Ovary (tissue), 9 donors: Measurements from ENCODE around the gene FLOT1. TPM values are rescaled to one million over a fixed set of nuclear protein-coding genes. Genes with fewer than 3 reads are reported as not detected.

ENCODE experiments used
- DNase-seq, 5 donors: peaks; one replicate each; pipeline ENCODE4 v3.0.0-alpha.2; 2019 to 2020
- H3K27ac ChIP-seq, 2 donors: fragments of 200-600 bp; one replicate each; pipeline versions ENCODE4 v1.5.1 to v1.8.0; 2019 to 2022
- H3K27me3 ChIP-seq: fragments of 200-600 bp; one replicate; pipeline ENCODE4 v1.8.0; 2022
- H3K36me3 ChIP-seq: fragments of 200-600 bp; sonication (generic); one replicate; pipeline ENCODE4 v1.5.1; 2019
- H3K4me1 ChIP-seq: one replicate; pipeline ENCODE4 v1.8.1; 2013; ENCODE audit warnings: mild to moderate bottlenecking, moderate library complexity; ENCODE audit not compliant: insufficient read depth
- H3K4me3 ChIP-seq: fragments of 200-600 bp; sonication (generic); one replicate; pipeline ENCODE4 v1.5.1; 2017
- H3K9me3 ChIP-seq, 2 donors: fragments of 200-600 bp in 1 of 2; sonication (generic) in 1 of 2; one replicate each; pipeline versions ENCODE4 v1.5.1 to v1.8.1; 2013 to 2019; ENCODE audit warnings: mild to moderate bottlenecking in 1 of 2, moderate library complexity in 1 of 2
- CTCF ChIP-seq, 3 donors: fragments of 450-650 bp in 2 of 3; fragments of 200-600 bp in 1 of 3; IDR thresholded peaks; one replicate each; pipeline versions ENCODE4 v1.5.1 to v1.8.0; 2016 to 2022; ENCODE audit warnings: antibody characterized with exemption in 3 of 3, mild to moderate bottlenecking in 1 of 3
- EP300 ChIP-seq: sonication (generic); formaldehyde crosslinking; IDR thresholded peaks from one replicate; pipeline ENCODE4 v1.6.1; 2017; ENCODE audit warnings: antibody characterized with exemption
- POLR2A ChIP-seq: fragments of 450-650 bp; IDR thresholded peaks from one replicate; pipeline ENCODE4 v1.6.1; 2017; ENCODE audit warnings: antibody characterized with exemption, mild to moderate bottlenecking, moderate library complexity
- WGBS, 3 donors: extraction: QIAGEN DNeasy Blood & Tissue Kit in 1 of 3; methylation state at CpG; one replicate each; pipeline versions ENCODE4 v1.1.5 to v1.1.7; 2013 to 2017; 5-methylcytosine and 5-hydroxymethylcytosine counted together
- intact Hi-C, 4 donors: fragments of 100-400 bp; cut with DNase I; formaldehyde crosslinking; loops; one replicate each; pipeline versions ENCODE4 v1.11.0 to v1.15.1; 2022 to 2023
- polyA plus RNA-seq, 2 donors: library from polyadenylated mRNA; stranded (reverse); fragments of 200-250 nt in 1 of 2; fragments of 350-450 nt in 1 of 2; fragmentation: Illumina TruSeq in 1 of 2; extraction: RNeasy Lipid Tissue Mini Kit (QIAGEN cat#74804) in 1 of 2; gene quantifications; one replicate each; pipeline ENCODE4 v1.2.3, GENCODE V29; 2013 to 2014
- total RNA-seq, 7 donors: library from RNA; depleted of rRNA in 2 of 7; stranded (reverse); fragments of >200 nt in 2 of 7; fragmentation: NEBNext Ultra II Directional in 3 of 7; extraction: Animal tissue kit (Norgen Biotek cat#: 25700) in 3 of 7; gene quantifications; one replicate each; pipeline versions ENCODE4 v1.1.0 to v1.2.4, GENCODE V29; 2016 to 2023
- donor health status: DM: no; HTN: no; CAD: no; lungs with moderate emphysema.
- donor health status: DM: no; HTN: no; CAD: no.
- donor health status: Bipolar disorder and iron deficiency.
- donor health status: DM: yes; HTN: yes; CAD: no.
- donor health status: DM: no; HTN: no; CAD: no.
- donor health status: DM: yes; HTN: yes; CAD: no.

Gene FLOT1
- total and polyA plus RNA-seq, 9 donors, result 64.1 to 180 (median 124) TPM

GRCh38 chr6:30778001-30778635 is 35.6 kb upstream of the FLOT1 start:
- peaks cover 20% of the 10 kb centered on the region for H3K4me1 ChIP-seq
- H3K4me3 ChIP-seq, result no peak overlapping the region
- no peaks in the 10 kb centered on the region for H3K9me3 ChIP-seq
- H3K36me3 ChIP-seq, result no peaks in the 10 kb centered on the region
- H3K27me3 ChIP-seq, result no peaks in the 10 kb centered on the region
- TF ChIP-seq CTCF (IDR thresholded peaks at IDR 0.05) (no peak), EP300 (no peak), POLR2A (no peak)
- DNase-seq, result no peak
- intact Hi-C loops, result loop anchor here in 1 of 4 donors (5.0 kb wide), 1 partner anchor 36 kb away; the partner anchor contains the start of genes FLOT1 and IER3
- 76 to 79% (median 78%) methylated on average over 3 of the region's 3 CpGs for WGBS, 3 donors
- H3K27ac ChIP-seq, result peak overlapping the region; percentile 44 to 76

DNA sequence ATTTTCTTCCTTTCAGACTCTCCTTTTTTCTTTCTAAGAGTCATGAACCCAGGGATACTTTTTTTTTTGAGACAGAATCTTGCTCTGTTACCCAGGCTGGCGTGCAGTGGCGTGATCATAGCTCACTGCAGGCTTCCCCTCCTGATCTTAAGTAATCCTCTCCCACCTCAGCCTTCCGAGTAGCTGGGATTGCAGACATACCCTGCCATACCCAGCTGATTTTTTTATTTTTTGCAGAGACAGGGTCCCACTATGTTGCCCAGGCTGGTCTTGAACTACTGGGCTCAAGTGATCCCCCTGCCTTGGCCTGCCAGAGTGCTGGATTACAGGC is 34.6 kb upstream of the FLOT1 start:
- Histone ChIP-seq H3K9me3 (no peaks in the 10 kb centered on the region), H3K4me1 (peaks cover 19% of the 10 kb centered on the region), H3K27me3 (no peaks in the 10 kb centered on the region), H3K36me3 (no peaks in the 10 kb centered on the region), H3K27ac (no peak overlapping the region), H3K4me3 (no peak overlapping the region)
- no peak for DNase-seq
- WGBS, 3 donors, result 95 to 98% (median 96%) methylated on average over 3 of the region's 3 CpGs
- TF ChIP-seq EP300, result no peak
- intact Hi-C loops, result loop anchor here in 1 of 4 donors (5.0 kb wide), 1 partner anchor 35 kb away; the partner anchor contains the start of genes FLOT1 and IER3

DNA sequence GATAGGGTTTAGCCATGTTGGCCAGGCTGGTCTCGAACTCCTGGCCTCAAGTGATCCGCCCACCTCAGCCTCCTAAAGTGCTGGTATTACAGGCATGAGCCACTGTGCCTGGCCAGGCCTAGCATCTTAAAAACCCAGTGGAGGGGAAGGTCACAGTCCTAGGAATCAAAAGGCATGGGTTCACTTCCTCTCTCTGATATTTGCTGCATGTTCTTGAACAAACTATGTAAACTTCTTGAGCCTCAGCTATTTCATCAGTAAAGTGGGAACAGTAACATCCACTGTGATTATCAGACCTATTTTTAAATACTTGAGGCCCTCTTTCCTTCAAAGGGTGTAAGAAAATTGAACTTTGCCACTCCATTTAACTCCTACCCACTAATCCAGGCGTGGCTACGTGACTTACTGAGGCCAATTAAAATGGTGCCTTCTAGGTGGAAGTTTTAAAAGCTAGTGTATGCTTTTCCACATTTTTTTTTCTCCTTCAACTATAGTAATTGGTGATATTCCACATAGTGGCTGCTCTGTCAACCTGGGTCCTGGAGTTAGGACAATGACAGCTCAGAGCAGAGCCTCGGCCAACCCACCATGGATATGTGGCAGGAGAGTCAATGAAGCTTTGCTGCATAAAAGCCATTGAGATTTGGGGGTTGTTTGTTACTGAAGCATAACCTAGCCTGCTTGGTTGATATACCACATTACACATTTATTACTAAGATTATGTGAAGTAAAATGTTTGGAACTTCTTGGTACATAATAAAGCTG is 34.1 kb upstream of the FLOT1 start:
- Histone ChIP-seq H3K4me1 (peaks cover 18% of the 10 kb centered on the region), H3K27me3 (no peaks in the 10 kb centered on the region), H3K4me3 (no peak overlapping the region), H3K9me3 (no peaks in the 10 kb centered on the region), H3K36me3 (no peaks in the 10 kb centered on the region), H3K27ac (no peak overlapping the region)
- intact Hi-C loops, result loop anchor here in 1 of 4 donors (5.0 kb wide), 1 partner anchor 34 kb away; the partner anchor contains the start of genes FLOT1 and IER3
- no peak for DNase-seq
- no peak for TF ChIP-seq POLR2A
- TF ChIP-seq CTCF (IDR thresholded peaks at IDR 0.05), result no peak
- TF ChIP-seq EP300, result no peak
- WGBS, 3 donors, result 95 to 98% (median 97%) methylated on average over 5 of the region's 5 CpGs

GRCh38 chr6:30775104-30775503 is 32.6 kb upstream of the FLOT1 start:
- intact Hi-C loops, result loop anchor here in 1 of 4 donors (5.0 kb wide), 1 partner anchor 33 kb away; the partner anchor contains the start of genes FLOT1 and IER3
- Histone ChIP-seq H3K4me1 (peaks cover 12% of the 10 kb centered on the region), H3K4me3 (no peak overlapping the region), H3K9me3 (no peaks in the 10 kb centered on the region), H3K27ac (no peak overlapping the region), H3K36me3 (no peaks in the 10 kb centered on the region), H3K27me3 (no peaks in the 10 kb centered on the region)
- 91 to 94% (median 94%) methylated on average over 2 of the region's 2 CpGs for WGBS, 3 donors
- no peak for DNase-seq
- no peak for TF ChIP-seq EP300
- no peak for TF ChIP-seq CTCF (IDR thresholded peaks at IDR 0.05)
- no peak for TF ChIP-seq POLR2A

- Histone ChIP-seq H3K27ac (no peak overlapping the region), H3K4me3 (no peak overlapping the region), H3K9me3 (no peaks in the 10 kb centered on the region), H3K27me3 (no peaks in the 10 kb centered on the region), H3K4me1 (peaks cover 8% of the 10 kb centered on the region), H3K36me3 (no peaks in the 10 kb centered on the region)
- intact Hi-C loops, result loop anchor here in 1 of 4 donors (5.0 kb wide), 1 partner anchor 32 kb away; the partner anchor contains the start of genes FLOT1 and IER3
- TF ChIP-seq CTCF (IDR thresholded peaks at IDR 0.05) (no peak), EP300 (no peak), POLR2A (no peak)
- 82 to 89% (median 83%) methylated on average over 8 of the region's 8 CpGs for WGBS, 3 donors
- DNase-seq, result no peak
Observed at GRCh38 chr6:30774701-30775100, 32.2 kb upstream of the FLOT1 start.
